GM12875 (cell line): ENCODE measurements around the gene MARVELD3.

ENCODE experiments used
- H3K4me3 ChIP-seq: one replicate; pipeline ENCODE4 v1.5.1; 2011; ENCODE audit warnings: low read depth, low read length, control low read depth
- TF ChIP-seq, protein P1 (sequence below): IDR thresholded peaks from 2 replicates; pipeline ENCODE4 v1.5.1; 2011; ENCODE audit warnings: low read depth, mild to moderate bottlenecking, control low read depth, inconsistent platforms, low read length, moderate library complexity, borderline replicate concordance; ENCODE audit not compliant: insufficient read depth

The MARVELD3 gene

GRCh38 chr16:71627731-71628181 lies 1.8 kb downstream of the MARVELD3 start:
- TF ChIP-seq, protein P1, sequence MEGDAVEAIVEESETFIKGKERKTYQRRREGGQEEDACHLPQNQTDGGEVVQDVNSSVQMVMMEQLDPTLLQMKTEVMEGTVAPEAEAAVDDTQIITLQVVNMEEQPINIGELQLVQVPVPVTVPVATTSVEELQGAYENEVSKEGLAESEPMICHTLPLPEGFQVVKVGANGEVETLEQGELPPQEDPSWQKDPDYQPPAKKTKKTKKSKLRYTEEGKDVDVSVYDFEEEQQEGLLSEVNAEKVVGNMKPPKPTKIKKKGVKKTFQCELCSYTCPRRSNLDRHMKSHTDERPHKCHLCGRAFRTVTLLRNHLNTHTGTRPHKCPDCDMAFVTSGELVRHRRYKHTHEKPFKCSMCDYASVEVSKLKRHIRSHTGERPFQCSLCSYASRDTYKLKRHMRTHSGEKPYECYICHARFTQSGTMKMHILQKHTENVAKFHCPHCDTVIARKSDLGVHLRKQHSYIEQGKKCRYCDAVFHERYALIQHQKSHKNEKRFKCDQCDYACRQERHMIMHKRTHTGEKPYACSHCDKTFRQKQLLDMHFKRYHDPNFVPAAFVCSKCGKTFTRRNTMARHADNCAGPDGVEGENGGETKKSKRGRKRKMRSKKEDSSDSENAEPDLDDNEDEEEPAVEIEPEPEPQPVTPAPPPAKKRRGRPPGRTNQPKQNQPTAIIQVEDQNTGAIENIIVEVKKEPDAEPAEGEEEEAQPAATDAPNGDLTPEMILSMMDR: no peak
- no peak overlapping the region for H3K4me3 ChIP-seq

DNA sequence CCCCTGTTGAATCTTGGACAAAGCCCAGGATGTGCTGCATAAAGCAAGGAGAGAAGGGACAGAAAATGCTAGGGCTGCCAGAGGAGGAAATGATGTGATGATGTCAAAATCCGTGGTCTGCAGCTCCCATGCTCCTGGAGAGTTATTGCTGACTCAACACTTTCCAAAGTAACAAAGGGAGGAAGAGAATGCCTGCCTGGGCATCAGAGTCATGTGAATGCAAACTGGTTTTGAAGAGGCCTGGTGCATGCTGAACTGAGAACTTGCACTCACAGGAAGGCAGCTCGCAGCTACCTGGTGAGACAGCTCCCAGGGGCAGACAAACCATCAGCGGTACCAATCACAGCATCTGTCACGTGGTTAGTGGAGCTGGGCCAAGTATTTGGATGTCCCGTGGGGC lies 2.8 kb downstream of the MARVELD3 start:
- TF ChIP-seq, protein P1: no peak
- H3K4me3 ChIP-seq: no peak overlapping the region

DNA sequence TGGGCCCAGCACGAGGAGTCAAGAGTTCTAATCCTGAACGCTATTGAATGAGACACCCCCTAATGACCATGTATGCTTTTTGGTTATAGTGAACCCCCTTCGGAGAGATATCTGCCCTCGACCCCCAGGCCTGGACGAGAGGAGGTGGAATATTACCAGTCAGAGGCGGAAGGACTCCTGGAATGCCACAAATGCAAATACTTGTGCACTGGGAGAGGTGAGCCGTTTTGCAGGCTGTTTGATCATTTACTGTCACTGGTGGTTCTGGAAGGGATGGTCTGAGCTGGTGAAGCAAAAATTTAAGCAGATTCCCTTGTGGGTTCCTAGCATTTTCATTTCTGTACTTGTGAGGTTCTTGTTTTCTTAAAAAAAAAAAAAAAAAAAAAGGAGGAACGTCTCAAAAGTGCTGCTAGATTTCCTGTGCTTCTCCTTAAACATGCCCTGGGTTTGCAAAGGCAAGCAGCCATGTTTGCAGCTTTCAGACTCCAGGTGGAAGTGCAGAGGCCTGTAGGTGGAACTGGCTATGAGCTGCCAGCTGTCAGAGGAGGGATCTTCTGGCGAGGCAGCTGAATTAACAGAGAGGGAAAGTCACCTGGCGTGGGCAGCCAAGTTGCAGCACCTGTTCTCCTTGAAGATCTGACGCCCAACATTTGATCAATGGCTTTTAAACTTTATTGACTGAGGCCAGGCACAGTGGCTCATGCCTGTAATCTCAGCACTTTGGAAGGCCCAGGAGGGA lies 3.5 kb downstream of the MARVELD3 start:
- TF ChIP-seq, protein P1: no peak
- no peak overlapping the region for H3K4me3 ChIP-seq

GRCh38 chr16:71630808-71631207 lies 4.8 kb downstream of the MARVELD3 start:
- H3K4me3 ChIP-seq: no peak overlapping the region
- TF ChIP-seq, protein P1: no peak

GRCh38 chr16:71631776-71632175 lies 5.8 kb downstream of the MARVELD3 start:
- TF ChIP-seq, protein P1: no peak

DNA sequence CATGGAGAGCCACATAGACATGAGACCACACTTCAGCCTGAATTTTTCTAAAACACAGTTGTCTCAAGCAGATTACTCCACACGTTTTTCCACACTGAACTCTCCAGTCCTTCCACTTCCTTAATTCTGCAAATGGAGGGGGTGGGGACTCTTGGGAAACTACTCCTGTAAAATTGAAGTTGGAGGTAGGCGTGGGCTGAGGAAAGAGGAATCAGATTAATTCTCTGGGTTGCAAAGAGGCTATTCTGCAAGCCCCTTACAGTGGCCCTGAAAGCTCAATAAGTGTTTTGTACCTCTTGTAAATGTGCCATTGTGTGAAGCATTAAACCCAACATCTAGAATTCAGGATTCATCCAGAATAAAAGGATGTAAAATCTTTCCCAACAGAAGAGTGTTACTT lies 9.6 kb downstream of the MARVELD3 start:
- no peak overlapping the region for H3K4me3 ChIP-seq
- TF ChIP-seq, protein P1: no peak

More at GRCh38 chr16:71631776-71632175, 5.8 kb downstream of the MARVELD3 start:
- no peak overlapping the region for H3K4me3 ChIP-seq

- TF ChIP-seq, protein P1: no peak
- no peak overlapping the region for H3K4me3 ChIP-seq
Observed at GRCh38 chr16:71637398-71637797, 11.4 kb downstream of the MARVELD3 start.
